ENCODE measurements around the gene SYTL1. TPM values are rescaled to one million over a fixed set of nuclear protein-coding genes. Genes with fewer than 3 reads are reported as not detected.

The SYTL1 gene
- total and polyA plus RNA-seq, 11 donors, result 0.23 to 6.0 (median 0.55) TPM; not detected in 1

- Histone ChIP-seq H3K4me1 (peaks cover 0 to 27% (median 6%) of the 10 kb centered on the region in 12 donors), H3K27ac (no peak overlapping the region), H3K36me3 (peaks cover 0 to 98% (median 89%) of the 10 kb centered on the region in 9 donors), H3K27me3 (no peaks in the 10 kb centered on the region), H3K4me3 (no peak overlapping the region), H3K9me3 (no peaks in the 10 kb centered on the region)
- TF ChIP-seq POLR2A (IDR thresholded peaks at IDR 0.05), result no peak
- TF ChIP-seq, protein P1, sequence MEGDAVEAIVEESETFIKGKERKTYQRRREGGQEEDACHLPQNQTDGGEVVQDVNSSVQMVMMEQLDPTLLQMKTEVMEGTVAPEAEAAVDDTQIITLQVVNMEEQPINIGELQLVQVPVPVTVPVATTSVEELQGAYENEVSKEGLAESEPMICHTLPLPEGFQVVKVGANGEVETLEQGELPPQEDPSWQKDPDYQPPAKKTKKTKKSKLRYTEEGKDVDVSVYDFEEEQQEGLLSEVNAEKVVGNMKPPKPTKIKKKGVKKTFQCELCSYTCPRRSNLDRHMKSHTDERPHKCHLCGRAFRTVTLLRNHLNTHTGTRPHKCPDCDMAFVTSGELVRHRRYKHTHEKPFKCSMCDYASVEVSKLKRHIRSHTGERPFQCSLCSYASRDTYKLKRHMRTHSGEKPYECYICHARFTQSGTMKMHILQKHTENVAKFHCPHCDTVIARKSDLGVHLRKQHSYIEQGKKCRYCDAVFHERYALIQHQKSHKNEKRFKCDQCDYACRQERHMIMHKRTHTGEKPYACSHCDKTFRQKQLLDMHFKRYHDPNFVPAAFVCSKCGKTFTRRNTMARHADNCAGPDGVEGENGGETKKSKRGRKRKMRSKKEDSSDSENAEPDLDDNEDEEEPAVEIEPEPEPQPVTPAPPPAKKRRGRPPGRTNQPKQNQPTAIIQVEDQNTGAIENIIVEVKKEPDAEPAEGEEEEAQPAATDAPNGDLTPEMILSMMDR (IDR thresholded peaks at IDR 0.05), result no peak
- intact Hi-C loops (cut with DNase I), result loop anchor here in 8 of 10 donors (5.0 to 10.0 kb wide), 2 partner anchors 34 to 53 kb away; partner anchors contain the start of gene GPR3 (in 8 of the 8)
- ATAC-seq (no peak), DNase-seq (no peak)
- WGBS, 4 donors, result 95 to 98% (median 96%) methylated on average over 16 to 21 of the region's 21 CpGs
Measured at GRCh38 chr1:27358038-27358927, 16.5 kb downstream of the SYTL1 start.

- 94 to 98% (median 96%) methylated on average over 5 of the region's 5 CpGs for WGBS, 4 donors
- H3K4me1 ChIP-seq, result peaks cover 0 to 32% (median 6%) of the 10 kb centered on the region in 12 donors
- no peak for TF ChIP-seq POLR2A (IDR thresholded peaks at IDR 0.05)
- TF ChIP-seq, protein P1 (IDR thresholded peaks at IDR 0.05), result no peak
- H3K27me3 ChIP-seq, result no peaks in the 10 kb centered on the region
- DNase-seq (no peak), ATAC-seq (no peak)
- no peaks in the 10 kb centered on the region for H3K9me3 ChIP-seq
- intact Hi-C loops (cut with DNase I), result loop anchor here in 8 of 10 donors (5.0 to 10.0 kb wide), 2 partner anchors 33 to 54 kb away; partner anchors contain the start of gene GPR3 (in 8 of the 8)
- no peak overlapping the region for H3K27ac ChIP-seq
- H3K36me3 ChIP-seq, result peaks cover 0 to 98% (median 89%) of the 10 kb centered on the region in 9 donors
- no peak overlapping the region for H3K4me3 ChIP-seq
Measured at GRCh38 chr1:27358928-27359313, 17.1 kb downstream of the SYTL1 start.

- TF ChIP-seq, protein P1 (IDR thresholded peaks at IDR 0.05), result no peak
- DNase-seq, result no peak
- no peaks in the 10 kb centered on the region for H3K27me3 ChIP-seq
- no peak for ATAC-seq
- no peak overlapping the region for H3K27ac ChIP-seq
- 72 to 81% (median 78%) methylated on average over 9 of the region's 9 CpGs for WGBS, 4 donors
- H3K9me3 ChIP-seq, result no peaks in the 10 kb centered on the region
- intact Hi-C loops (cut with DNase I), result loop anchor here in 8 of 10 donors (5.0 to 10.0 kb wide), 2 partner anchors 33 to 55 kb away; partner anchors contain the start of gene GPR3 (in 8 of the 8)
- H3K4me3 ChIP-seq, result peak overlapping the region in 3 of 12 donors; percentile 43 to 56 (median 44)
- H3K36me3 ChIP-seq, result peaks cover 0 to 98% (median 90%) of the 10 kb centered on the region in 9 donors
- H3K4me1 ChIP-seq, result peaks cover 3 to 41% (median 12%) of the 10 kb centered on the region in 12 donors
Measured at GRCh38 chr1:27359822-27360158, 18.0 kb downstream of the SYTL1 start.
